Measurements from ENCODE around the gene TEC.
A peak's percentile ranks its signal among the peaks of the same experiment; 100 is the strongest.
"Not testable (repeated sequence)": the region's sequence is repeated elsewhere in the genome, so short reads cannot be mapped to it uniquely, and the experiment has no call there.

The TEC gene

DNA sequence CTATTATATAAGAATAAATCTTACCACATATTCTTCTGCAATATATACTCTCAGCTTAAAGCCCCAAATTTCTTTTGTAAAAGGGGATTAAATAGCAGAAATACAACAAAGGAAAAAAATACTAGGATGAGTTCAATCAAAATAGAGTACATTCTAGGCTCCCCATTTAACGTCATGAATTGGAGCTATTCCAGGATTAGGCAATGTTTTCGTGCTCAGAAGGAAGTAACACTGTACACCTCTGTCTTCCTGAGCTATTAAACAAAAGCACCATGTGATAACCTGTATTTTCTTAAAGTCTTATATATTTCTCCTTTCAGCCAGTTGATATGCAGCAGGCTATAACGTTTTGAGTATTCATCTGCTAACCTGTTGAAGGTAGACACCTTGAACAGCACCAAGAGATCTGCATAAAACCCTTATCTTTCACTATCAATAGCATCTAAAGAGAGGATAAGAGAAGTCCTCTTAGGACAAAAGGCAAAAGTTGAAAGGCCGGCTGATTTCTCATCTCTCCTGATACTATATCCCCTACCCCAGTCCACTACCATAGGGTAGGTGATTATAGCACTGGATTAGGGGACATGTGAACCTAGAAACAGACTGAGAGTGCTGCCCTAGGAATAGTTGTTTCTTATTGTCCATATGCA, 31.5 kb downstream of the TEC start:
- no peak for DNase-seq

DNA sequence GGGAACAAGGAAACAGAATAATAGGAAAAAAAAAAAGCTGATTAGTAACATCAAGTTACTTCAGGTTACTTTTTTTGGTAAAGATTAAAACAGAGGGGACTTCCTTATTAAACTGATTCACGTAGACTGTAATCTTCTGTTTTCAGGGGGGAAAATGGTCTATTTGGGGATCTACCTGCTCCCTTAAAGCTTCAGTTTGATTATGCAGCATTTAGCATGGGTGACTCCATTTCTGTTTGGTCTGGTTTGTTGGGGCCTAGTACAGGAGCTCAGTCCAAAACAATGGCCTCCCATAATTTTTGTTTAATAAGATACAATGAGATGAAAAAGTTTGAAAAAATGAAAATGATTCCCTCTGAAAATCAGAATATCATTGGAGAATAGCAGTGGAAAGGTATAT, 34.6 kb downstream of the TEC start:
- DNase-seq = no peak

DNA sequence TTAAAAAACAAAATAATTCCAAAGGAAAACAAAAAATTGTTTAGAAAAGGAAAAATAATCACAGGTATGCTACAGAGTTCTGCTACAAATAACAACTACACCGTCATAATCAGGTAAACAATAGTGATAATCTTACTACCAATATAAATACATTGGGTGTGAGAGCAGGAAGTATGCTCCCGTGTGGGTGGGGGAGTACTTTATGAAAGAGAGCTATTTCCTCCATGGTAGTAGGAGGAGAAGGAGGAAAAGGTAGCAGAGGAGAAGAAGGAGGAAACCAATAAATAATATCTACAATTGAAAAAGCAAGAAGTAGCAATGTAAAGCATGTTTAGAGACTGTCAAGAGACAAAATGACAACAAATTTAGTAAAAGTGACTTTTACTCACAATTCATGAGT, 35.1 kb downstream of the TEC start:
- no peak for DNase-seq

DNA sequence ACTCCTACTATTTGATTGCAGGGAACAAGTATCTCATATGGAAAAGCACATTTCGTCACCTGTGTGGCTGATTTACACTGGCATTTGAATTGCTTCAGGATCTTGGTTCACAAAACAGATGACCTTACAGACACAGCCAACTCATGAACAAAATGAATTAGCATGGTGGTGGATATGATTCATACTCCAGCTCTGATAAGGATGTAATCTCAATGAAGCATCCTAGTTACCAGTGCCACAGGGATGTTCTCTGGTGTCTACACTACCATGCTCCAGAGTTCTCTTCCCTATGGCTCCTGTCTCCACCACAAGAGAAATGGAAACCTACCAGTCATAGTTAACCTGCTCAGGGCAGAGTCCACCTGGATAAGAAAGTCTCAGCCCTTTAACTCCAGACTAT, 40.7 kb downstream of the TEC start:
- DNase-seq = no peak

DNA sequence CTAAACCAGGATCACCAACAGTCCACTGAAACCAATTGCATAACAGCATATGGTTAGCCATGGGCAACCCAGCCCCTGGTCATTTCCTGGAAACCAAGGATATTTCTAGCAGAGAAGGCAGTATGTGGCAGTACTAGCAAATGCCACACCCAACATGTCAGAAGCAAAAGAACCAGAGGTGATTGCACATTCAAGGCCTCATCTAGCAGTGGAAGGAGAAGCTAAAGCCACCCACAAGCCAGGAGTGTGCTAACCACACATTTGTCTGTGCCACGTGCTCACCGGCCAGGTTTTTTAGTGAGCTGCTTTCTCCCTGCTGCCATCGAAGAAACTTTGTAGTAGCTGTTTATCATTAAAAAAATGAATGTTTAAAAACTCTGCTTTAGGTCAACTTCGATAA, 42.0 kb downstream of the TEC start:
- no peak for DNase-seq

DNA sequence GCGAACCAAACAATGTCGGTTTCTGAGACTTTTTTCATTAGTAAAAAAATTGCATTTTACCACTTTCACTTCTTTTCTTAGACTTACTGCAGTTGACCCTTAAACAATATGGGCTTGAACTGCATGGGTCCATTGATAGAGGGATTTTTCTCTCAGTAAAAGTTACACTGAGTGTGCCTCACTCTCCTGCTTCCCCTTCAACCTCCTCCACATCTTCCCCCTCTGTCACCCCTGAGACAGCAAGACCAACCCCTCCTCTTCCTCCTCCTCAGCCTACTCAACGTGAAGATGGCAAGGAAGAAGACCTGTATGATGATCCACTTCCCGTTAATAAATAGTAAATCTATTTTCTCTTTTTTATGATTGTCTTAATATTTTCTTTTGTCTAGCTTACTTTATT, 43.4 kb downstream of the TEC start:
- DNase-seq = no peak

DNA sequence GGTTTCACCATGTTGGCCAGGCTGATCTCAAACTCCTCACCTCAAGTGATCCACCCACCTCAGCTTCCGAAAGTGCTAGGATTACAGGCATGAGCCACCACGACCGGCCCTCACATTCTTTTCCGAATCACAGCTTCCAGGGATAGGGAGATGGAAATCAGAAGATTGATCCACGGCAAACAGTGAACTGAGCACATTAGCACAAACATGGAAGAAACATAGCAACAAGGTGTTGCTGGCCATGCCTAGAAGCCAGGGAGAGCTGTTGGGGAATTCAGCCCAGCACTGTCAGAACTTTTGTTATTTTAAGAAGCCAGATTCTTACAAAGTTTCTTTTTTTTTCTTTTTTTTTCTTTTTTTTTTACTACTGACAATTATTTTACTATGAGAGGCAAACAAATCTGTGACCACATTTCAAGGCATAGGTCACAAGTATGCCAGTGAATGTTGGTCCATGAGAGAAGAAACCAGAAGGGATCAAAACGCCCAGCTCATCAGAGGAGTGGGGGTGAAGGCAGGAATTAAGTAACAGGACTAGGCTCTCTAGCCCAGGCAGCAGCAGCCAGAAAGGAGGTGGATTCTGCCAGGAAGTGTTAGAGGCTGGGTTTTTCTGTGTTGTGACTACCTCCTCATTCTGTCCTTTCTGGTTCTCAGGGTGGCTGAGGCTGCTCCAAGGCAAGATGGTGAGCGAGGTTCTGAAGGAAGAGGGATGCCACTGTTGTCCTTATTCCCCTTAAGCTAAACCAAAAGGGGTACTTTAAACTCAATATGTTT, 44.1 kb downstream of the TEC start:
- DNase-seq = no peak

DNA sequence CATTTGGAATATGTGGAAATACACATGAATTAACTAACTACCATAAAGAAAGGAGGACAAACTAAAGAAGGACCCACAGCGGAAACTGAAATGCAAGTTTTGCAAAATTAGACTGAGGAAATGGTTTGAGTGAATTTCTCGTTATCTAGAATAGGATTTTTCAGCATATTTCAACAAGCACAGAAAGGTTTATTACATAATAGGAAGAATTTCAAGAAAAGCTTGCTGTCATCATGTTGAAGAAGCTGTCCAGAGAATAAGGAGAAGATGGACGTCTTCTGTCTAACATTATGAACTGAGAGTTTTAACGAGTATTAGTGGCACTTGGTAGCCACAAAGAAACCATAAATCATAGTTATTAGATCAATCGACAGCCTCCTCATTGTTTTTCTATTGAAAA, 45.0 kb downstream of the TEC start:
- no peak for DNase-seq

DNA sequence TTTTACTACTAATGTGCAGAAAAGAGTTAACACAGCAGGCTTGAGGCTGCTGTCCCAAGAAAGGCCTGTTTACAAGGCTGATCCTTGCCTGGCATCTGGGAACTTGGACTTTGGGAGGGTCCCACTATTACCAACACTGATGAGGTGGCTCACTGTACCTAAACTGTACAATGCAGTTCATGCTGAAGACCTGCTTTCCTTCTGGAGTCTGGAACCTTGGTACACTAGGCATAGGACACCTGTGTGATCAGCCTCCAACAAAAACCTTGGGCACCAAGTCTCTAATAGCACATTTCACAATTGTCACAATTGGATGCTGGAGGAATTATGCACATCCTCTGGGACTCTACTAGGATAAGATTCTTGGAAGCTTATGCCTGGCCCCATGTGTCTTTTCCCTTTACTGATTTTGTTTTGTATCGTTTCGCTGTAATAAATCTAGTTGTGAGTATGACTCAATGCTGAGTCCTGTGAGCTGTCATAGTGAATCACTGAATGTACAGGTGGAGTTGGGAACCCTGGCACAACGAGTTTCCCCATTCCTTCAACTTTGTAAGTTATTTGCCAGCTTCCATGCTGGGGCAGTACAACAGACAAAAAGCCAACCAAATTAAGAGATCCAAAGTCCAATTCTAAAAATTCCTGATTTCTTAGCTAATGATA, 45.9 kb downstream of the TEC start:
- no peak for DNase-seq

DNA sequence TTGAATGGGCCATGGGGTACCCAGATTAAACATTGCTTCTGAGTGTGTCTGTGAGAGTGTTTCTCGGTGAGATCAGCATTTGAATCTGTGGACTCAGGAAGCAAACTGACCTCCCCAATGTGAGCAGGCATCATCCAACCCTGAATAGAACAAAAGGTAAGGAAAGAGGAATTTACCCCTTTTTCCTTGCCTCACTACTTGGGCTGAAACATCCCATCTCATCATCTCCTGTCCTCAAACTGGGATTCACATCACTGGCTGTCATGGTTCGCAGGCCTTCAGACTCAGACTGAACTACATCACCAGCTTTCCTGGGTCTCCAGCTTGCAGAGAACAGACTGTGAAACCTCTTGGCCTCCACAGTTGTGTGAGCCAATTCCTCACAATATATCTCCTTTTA, 47.1 kb downstream of the TEC start:
- DNase-seq = no peak

DNA sequence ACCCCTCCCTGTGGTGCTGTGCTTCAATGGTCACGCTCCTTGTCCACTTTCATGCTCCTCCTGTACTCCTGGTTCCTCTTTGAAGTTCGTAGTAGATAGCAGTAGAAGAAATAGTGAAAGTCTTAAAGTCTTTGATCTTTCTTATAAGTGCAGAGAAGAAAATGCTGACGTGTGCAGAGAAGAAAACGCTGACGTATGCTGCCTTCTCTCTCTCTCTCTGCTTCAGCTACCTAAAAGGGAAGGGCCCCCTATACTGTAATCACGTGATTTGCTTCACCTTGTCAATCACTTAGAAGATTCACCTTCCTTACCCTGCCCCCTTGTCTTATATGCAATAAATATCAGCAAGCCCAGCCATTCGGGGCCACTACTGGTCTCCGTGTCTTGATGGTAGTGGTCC, 50.2 kb downstream of the TEC start:
- not testable (repeated sequence) for DNase-seq

DNA sequence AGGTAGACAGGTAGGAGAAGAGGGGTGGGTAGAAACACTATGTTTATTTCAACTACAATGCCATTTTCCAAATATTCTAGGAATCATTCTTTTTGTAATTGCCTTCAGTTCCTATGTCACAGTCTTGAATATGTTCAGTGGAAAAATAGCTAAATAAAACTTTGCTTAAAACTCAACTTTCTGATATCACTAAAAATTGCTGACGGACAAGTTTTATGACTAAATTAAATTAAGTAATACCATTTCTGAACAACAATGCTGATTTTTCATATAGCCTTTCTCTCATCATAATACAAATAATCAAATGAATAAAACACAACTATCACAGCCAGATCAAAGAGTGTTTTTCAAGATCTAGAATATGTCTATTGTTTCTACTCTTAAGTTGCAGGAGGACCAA, 53.1 kb downstream of the TEC start:
- DNase-seq = no peak

DNA sequence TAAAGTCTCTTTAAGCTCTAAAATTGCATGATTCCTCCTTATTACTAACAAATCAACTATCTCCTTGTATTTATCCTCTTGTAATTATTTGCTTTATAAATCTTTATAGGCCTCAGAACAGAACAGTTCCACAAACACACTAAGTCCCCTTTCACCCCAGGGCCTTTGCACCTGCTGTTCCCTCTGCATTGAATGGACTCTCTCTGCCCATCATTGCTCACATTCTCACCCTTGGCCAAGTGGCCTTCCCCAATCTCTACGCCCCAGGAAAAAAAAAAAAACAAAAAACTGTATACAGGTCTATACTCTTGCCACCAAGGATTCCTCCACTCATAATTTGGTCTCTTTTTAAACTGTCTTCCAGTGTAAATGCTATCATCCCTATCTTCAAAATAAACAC, 53.7 kb downstream of the TEC start:
- no peak for DNase-seq

DNA sequence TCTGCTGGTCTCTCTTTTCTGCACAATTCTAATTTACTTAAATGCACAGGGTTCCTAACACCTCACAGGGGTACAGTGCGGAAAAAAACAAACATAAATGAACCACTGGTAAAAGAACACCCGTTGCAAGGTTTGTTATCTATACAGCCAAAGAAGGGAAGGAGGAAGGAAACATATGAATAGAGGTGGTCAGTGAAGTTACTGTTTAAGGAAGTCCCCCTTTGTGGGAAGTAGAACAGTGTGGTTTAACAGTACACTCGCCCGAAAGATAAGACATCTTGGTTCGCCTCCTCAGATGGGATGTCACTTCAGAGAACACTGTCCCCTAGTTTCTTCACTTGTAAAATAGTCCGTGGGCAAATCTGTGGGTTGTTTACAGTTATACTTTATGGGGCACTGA, 57.5 kb downstream of the TEC start:
- no peak for DNase-seq

DNA sequence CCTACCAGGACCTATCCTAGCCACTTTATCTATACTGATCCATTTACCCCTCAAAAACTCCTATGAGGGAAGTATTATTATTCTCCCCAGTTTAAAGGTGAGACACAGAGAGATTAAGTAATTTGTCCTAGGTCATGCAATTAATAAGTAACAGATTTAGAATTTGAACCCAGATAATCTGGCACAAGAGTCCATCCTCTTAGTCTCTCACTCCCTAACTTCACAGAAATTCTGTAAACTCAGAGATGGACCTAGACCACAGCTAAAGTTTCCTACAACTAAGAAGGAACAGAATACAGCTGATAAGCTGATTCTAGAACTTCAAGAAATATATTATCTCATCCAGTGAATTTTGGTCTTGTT, 58.7 kb downstream of the TEC start:
- DNase-seq = no peak

DNA sequence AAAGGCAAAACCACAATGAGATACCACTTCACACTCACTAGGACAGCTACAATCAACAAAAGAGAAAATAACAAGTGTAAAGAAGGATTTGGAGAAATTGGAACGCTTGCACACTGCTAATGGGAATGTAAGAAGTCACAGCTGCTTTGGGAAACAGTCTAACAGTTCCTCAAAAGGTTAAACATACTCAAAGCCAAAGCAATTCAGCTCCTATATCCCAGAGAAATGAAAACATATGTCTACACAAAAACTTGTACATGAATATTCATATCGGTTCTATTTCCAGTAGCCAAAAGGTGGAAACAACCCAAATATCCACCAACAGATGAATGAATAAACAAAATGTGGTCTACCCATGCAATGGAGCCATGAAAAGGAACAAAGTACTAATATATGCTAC, 64.0 kb downstream of the TEC start:
- DNase-seq = no peak

DNA sequence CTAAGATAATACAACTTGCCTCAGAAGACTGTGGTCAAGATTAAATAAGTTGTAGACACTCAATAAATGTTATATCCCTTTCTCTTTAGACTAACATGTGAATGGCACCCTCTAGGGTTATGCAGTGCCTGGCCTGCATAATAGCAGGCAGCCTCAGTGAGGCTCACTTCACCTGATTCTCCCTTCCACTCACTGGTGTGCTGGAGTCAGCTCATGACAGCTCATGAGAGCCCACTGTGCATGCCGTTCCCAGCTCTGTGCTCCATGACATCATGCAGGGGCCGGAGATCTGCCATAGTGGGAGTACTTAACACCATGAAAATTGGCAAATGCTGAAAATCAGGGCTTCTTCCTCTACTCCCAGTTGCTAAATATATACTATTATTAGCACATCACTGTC, 64.5 kb downstream of the TEC start:
- DNase-seq = no peak

DNA sequence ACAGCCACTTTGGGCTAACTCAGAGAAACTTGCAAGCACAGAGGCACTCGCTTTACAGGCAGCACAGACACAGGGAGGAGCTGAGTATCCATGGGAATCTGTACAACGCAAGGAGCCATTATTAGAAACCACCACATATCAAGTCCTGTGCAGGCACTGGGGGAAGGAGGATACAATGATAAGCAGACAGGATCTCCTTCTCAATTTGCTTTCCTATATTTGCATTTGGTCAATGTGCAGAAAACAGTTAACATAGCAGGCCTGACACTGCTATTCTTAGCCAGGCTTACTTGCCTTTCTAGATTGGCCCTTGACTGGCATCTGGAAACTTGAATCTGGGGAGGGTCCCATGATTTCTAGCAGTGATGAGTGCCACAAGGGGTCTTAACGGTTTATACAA, 65.8 kb downstream of the TEC start:
- DNase-seq = no peak

DNA sequence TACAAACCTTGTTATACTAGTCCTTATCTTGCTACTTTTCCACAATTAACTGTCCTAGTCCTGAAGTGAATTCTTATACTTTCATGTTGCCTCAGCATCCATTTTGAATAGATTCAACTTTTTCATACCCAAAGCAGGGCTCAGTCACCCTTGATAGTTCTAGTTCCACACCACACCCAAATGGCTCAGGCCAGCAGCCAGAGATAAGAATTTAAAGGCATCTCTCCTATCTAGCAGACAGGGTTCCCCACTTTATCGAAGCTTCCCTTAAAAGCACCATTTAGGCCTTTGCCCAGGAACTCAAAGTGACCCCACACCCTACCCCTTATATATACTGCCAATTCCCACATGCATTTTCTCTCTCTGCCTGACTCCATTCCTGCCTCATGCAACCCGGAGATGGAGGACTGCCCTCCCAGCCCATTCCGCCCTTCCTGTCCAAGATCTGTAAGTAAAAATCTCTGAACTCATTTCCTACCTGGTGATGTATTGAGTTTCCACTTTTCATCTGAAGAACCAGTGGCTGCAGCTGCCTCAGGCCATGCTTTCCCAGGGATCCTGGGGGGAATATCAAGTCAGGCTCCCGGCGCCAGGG, 71.9 kb downstream of the TEC start:
- DNase-seq = no peak

DNA sequence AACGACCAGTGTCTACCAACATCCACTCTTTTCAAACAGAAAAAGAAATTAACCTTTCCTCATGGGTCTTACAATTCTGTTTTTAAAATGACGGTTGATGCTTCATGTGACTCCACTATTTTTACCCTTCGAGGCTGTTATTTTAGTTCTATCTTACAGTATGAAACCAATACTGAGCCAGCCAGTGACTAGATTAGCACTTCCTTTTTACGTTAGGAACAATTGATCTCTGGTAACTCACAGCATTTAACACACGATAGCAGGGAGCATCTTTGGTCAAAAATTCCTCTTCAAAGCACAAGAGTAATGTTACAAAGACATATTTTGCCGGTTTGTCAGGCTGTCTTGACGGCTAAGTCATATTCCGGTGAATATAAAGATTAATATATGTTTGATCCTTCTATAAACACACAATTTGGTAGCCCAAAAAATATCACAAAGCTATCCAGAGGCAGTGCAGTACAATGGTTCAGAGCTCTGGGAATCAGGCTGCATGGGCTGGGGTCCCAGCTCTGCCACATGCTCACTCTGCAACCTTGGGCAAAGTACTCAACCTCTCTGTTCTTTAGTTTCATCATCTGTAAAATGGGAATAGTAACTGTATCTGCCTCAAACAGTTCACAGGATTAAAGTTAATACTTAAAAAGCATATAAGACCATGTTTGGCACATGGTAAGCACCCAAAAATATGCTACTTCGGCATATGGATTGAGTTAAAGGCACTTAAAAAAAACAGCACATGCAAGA, 72.7 kb downstream of the TEC start:
- no peak for DNase-seq

DNA sequence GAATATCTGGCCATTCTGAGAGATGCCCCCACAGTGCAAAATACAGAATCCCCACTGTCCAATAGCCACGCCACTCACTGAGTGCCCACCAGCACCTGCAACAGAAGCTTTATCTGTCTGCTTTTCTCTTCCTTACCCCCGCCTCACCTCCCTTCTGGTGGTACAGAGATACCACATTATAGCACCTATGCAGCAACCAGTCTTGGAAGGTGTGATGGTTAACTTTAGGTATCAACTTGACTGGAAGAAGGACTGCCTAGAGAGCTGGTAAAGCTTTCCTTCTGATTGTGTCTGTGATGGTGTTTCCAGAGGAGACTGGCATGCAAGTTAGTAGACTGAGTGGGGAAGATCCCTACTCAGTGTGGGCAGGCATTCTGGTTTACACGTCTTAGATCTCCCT, 73.8 kb downstream of the TEC start:
- DNase-seq = no peak

DNA sequence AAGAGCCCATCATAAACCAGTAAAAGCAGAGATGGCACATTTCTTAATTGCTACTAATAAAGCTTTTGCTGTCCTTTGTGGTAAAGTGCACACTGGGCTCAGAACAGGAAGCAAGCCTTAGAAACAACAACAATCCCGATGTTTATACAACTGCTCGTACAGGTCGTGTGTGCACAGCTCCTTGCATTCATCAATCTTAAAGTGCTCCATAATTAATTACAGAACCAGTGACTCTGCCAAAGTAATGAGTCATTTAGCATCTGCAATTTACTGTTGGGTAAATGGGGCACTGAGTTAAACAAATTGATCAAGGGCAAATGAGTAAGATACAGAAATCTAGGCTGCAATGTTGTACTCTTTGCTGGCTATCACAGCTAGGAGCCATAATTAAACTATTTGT, 74.3 kb downstream of the TEC start:
- peak; percentile 73 for DNase-seq

DNA sequence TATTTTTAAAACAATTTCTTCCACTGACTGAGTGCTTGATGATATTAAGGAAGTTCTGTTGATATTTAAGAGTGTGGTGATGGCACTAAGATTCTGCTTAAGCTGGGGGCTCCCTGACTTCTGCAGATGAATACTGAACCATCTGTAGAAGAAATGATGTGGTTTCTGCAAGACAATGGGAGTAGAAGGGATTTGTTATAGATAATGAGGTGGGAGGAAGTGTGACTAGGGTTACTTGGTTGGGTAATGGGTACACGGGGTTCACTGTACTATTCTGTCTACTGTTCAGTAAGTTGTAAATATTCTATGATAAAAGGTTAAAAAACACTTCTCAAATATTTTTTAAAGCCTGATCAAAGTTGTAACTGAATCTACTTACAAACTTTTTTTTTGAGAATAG, 74.7 kb downstream of the TEC start:
- no peak for DNase-seq
